Spleen (tissue), 11 donors: ENCODE data around the gene LRRC4C. TPM values are rescaled to one million over a fixed set of nuclear protein-coding genes. Genes with fewer than 3 reads are reported as not detected.

Source experiments
- DNase-seq: peaks from one replicate; pipeline ENCODE4 v3.0.0-alpha.2; 2020
- H3K27ac ChIP-seq, 8 donors: fragments of 200-600 bp; sonication (generic) in 7 of 8; 1 replicate in 4 of 8; 2 replicates in 4 of 8; pipeline versions ENCODE4 v1.5.0 to v1.8.0; 2016 to 2021; ENCODE audit warnings: inconsistent platforms in 4 of 8, mild to moderate bottlenecking in 4 of 8, moderate library complexity in 1 of 8
- H3K27me3 ChIP-seq, 7 donors: fragments of 200-600 bp; sonication (generic) in 6 of 7; replicated peaks in 1 of 7; 1 replicate in 4 of 7; 2 replicates in 3 of 7; pipeline versions ENCODE4 v1.5.0 to v1.8.0; 2016 to 2021; ENCODE audit warnings: inconsistent platforms in 3 of 7, mild to moderate bottlenecking in 1 of 7
- H3K36me3 ChIP-seq, 6 donors: fragments of 200-600 bp; sonication (generic) in 5 of 6; 1 replicate in 4 of 6; 2 replicates in 2 of 6; pipeline versions ENCODE4 v1.5.0 to v1.8.0; 2016 to 2021; ENCODE audit warnings: inconsistent platforms in 2 of 6
- H3K4me1 ChIP-seq, 6 donors: fragments of 200-600 bp; sonication (generic) in 5 of 6; 1 replicate in 3 of 6; 2 replicates in 3 of 6; pipeline versions ENCODE4 v1.5.0 to v1.8.0; 2016 to 2021; ENCODE audit warnings: inconsistent platforms in 3 of 6
- H3K4me3 ChIP-seq, 8 donors: fragments of 200-600 bp; sonication (generic) in 7 of 8; 1 replicate in 4 of 8; 2 replicates in 4 of 8; pipeline versions ENCODE4 v1.5.0 to v1.8.0; 2016 to 2021; ENCODE audit warnings: inconsistent platforms in 4 of 8, mild to moderate bottlenecking in 4 of 8, moderate library complexity in 2 of 8
- H3K9me3 ChIP-seq, 8 donors: fragments of 200-600 bp; sonication (generic) in 7 of 8; 1 replicate in 4 of 8; 2 replicates in 4 of 8; pipeline versions ENCODE4 v1.5.0 to v1.8.0; 2016 to 2021; ENCODE audit warnings: inconsistent platforms in 4 of 8
- CTCF ChIP-seq, 11 experiments: fragments of 200-600 bp in 7 of 11; fragments of 450-650 bp in 4 of 11; sonication (generic) in 4 of 11; IDR thresholded peaks in 8 of 11; conservative IDR thresholded peaks in 3 of 11; 1 replicate in 7 of 11; 2 replicates in 4 of 11; pipeline versions ENCODE4 v1.4.0 to v1.8.0; 2016 to 2021; ENCODE audit warnings: antibody characterized with exemption in 11 of 11, inconsistent platforms in 4 of 11, mild to moderate bottlenecking in 1 of 11
- POLR2A ChIP-seq, 3 donors: fragments of 450-650 bp; IDR thresholded peaks; one replicate each; pipeline ENCODE4 v1.5.1; 2017; ENCODE audit warnings: antibody characterized with exemption in 3 of 3, mild to moderate bottlenecking in 1 of 3
- POLR2AphosphoS5 ChIP-seq, 3 donors: sonication (generic); formaldehyde crosslinking; IDR thresholded peaks; one replicate each; pipeline ENCODE4 v1.5.1; 2017; ENCODE audit warnings: antibody characterized with exemption in 3 of 3
- WGBS, 5 donors: extraction: QIAGEN DNeasy Blood & Tissue Kit in 3 of 5; methylation state at CpG; one replicate each; pipeline versions ENCODE4 v1.1.5 to v1.1.7; 2013 to 2018; 5-methylcytosine and 5-hydroxymethylcytosine counted together
- intact Hi-C: fragments of 100-400 bp; cut with DNase I; formaldehyde crosslinking; loops from one replicate; pipeline ENCODE4 v1.15.0; 2023; ENCODE audit warnings: low total_unique reads
- polyA plus RNA-seq, 3 donors: library from polyadenylated mRNA; stranded (reverse); fragments of 200-250 nt; gene quantifications; one replicate each; pipeline ENCODE4 v1.2.1, GENCODE V29; 2013
- total RNA-seq, 7 donors: library from RNA; depleted of rRNA in 3 of 7; stranded (reverse); fragments of >200 nt in 3 of 7; fragmentation: NEBNext Ultra II Directional in 4 of 7; extraction: Animal tissue kit (Norgen Biotek cat#: 25700) in 4 of 7; gene quantifications; one replicate each; pipeline versions ENCODE4 v1.1.0 to v1.2.1, GENCODE V29; 2016 to 2021
- donor health status: healthy with polysubstance abuse.
- donor health status: DM: no; HTN: no; CAD: no; lungs with moderate emphysema.
- donor health status: DM: no; HTN: no; CAD: no.
- donor health status: Bipolar disorder and iron deficiency.
- donor health status: healthy.
- donor health status: DM: no; HTN: no; CAD: no.
- donor health status: DM: yes; HTN: yes; CAD: no.

The LRRC4C gene
- total and polyA plus RNA-seq, 10 donors: 0.15 to 8.9 (median 1.9) TPM

GRCh38 chr11:41045266-41045665 lies 414.2 kb downstream of the LRRC4C start:
- no peak for DNase-seq
- WGBS, 5 donors: 76 to 83% (median 78%) methylated on average over 5 of the region's 5 CpGs

GRCh38 chr11:41044747-41045146 lies 414.7 kb downstream of the LRRC4C start:
- 53 to 77% (median 68%) methylated on average over 2 of the region's 2 CpGs for WGBS, 5 donors
- no peak for DNase-seq

More at GRCh38 chr11:41045266-41045665, 414.2 kb downstream of the LRRC4C start:
- intact Hi-C loops: no loop called here
- no peak overlapping the region for H3K27ac ChIP-seq
- TF ChIP-seq POLR2AphosphoS5 (IDR thresholded peaks at IDR 0.05): no peak
- TF ChIP-seq CTCF (IDR thresholded peaks at IDR 0.05 in 8 of 11, conservative IDR thresholded peaks at IDR 0.05 in 3 of 11): no peak
- no peak for TF ChIP-seq POLR2A (IDR thresholded peaks at IDR 0.05)
- H3K27me3 ChIP-seq: no peaks in the 10 kb centered on the region
- no peaks in the 10 kb centered on the region for H3K36me3 ChIP-seq
- peaks cover 0 to 20% (median 2%) of the 10 kb centered on the region in 8 donors for H3K9me3 ChIP-seq
- H3K4me3 ChIP-seq: no peak overlapping the region
- no peaks in the 10 kb centered on the region for H3K4me1 ChIP-seq

GRCh38 chr11:41042688-41043087 lies 416.8 kb downstream of the LRRC4C start:
- TF ChIP-seq CTCF (IDR thresholded peaks at IDR 0.05 in 8 of 11, conservative IDR thresholded peaks at IDR 0.05 in 3 of 11): no peak
- no peak for TF ChIP-seq POLR2AphosphoS5 (IDR thresholded peaks at IDR 0.05)
- no peak for TF ChIP-seq POLR2A (IDR thresholded peaks at IDR 0.05)
- no peak overlapping the region for H3K27ac ChIP-seq
- no peaks in the 10 kb centered on the region for H3K36me3 ChIP-seq
- H3K4me3 ChIP-seq: no peak overlapping the region
- intact Hi-C loops: no loop called here
- DNase-seq: no peak
- H3K27me3 ChIP-seq: no peaks in the 10 kb centered on the region
- H3K4me1 ChIP-seq: no peaks in the 10 kb centered on the region
- WGBS, 5 donors: 58 to 66% (median 63%) methylated on average over 3 of the region's 3 CpGs
- H3K9me3 ChIP-seq: peaks cover 0 to 11% (median 0%) of the 10 kb centered on the region in 8 donors

More at GRCh38 chr11:41044747-41045146, 414.7 kb downstream of the LRRC4C start:
- H3K4me3 ChIP-seq: no peak overlapping the region
- H3K27ac ChIP-seq: no peak overlapping the region
- H3K9me3 ChIP-seq: peaks cover 0 to 15% (median 2%) of the 10 kb centered on the region in 8 donors
- no peaks in the 10 kb centered on the region for H3K4me1 ChIP-seq
- H3K27me3 ChIP-seq: no peaks in the 10 kb centered on the region
- TF ChIP-seq POLR2A (IDR thresholded peaks at IDR 0.05): no peak
- TF ChIP-seq CTCF (IDR thresholded peaks at IDR 0.05 in 8 of 11, conservative IDR thresholded peaks at IDR 0.05 in 3 of 11): no peak
- TF ChIP-seq POLR2AphosphoS5 (IDR thresholded peaks at IDR 0.05): no peak
- H3K36me3 ChIP-seq: no peaks in the 10 kb centered on the region
- intact Hi-C loops: no loop called here

GRCh38 chr11:41040474-41040873 lies 419.0 kb downstream of the LRRC4C start:
- peaks cover 0 to 11% (median 0%) of the 10 kb centered on the region in 8 donors for H3K9me3 ChIP-seq
- WGBS, 5 donors: 59 to 87% (median 82%) methylated on average over 1 of the region's 1 CpG
- H3K27ac ChIP-seq: no peak overlapping the region
- H3K4me1 ChIP-seq: no peaks in the 10 kb centered on the region
- intact Hi-C loops: no loop called here
- H3K36me3 ChIP-seq: no peaks in the 10 kb centered on the region
- H3K27me3 ChIP-seq: no peaks in the 10 kb centered on the region
- H3K4me3 ChIP-seq: no peak overlapping the region
- TF ChIP-seq POLR2A (IDR thresholded peaks at IDR 0.05) (no peak), POLR2AphosphoS5 (IDR thresholded peaks at IDR 0.05) (no peak), CTCF (IDR thresholded peaks at IDR 0.05 in 8 of 11, conservative IDR thresholded peaks at IDR 0.05 in 3 of 11) (no peak)
- DNase-seq: no peak
